GM15510 (cell line): ENCODE results near the gene RASA3.

ENCODE experiments used
- POLR2A ChIP-seq: IDR thresholded peaks from 3 replicates; pipeline ENCODE4 v1.6.1; 2011; ENCODE audit warnings: borderline replicate concordance; ENCODE audit not compliant: insufficient read length; ENCODE audit errors: extremely low read depth

Gene RASA3

DNA sequence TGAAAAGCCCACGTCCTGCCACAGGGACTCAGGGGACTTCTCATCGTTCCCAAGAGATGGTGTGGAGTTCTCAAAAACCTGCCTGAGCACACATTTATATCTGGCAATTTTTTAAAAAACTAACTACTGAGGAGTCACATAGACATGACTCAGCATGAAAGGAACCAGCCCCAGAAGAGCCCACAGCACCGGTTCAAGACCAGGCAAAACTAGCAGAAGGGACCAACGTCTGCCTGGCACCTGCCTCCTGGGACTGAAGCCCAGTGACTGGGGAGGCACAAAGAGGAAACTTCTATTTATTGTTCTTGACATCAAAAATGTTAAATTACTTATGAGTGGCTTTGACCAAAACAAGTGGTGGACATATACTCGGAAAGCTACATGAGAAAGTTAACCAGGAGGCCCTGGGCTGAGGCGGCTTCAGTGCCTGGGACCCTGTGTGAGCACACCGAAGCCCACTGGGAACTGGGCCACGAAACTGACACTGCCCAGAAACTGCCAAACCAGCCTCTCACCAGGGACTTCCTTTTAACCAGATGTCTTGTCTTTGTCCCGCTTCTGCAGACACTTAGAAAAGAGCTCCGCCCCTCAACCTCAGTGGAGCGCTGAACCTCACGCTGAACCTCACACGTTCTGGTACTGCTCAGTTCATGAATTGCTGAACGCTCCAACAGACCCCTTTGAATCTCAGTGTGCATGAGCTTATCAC, 184.2 kb downstream of the RASA3 start:
- TF ChIP-seq POLR2A = no peak

DNA sequence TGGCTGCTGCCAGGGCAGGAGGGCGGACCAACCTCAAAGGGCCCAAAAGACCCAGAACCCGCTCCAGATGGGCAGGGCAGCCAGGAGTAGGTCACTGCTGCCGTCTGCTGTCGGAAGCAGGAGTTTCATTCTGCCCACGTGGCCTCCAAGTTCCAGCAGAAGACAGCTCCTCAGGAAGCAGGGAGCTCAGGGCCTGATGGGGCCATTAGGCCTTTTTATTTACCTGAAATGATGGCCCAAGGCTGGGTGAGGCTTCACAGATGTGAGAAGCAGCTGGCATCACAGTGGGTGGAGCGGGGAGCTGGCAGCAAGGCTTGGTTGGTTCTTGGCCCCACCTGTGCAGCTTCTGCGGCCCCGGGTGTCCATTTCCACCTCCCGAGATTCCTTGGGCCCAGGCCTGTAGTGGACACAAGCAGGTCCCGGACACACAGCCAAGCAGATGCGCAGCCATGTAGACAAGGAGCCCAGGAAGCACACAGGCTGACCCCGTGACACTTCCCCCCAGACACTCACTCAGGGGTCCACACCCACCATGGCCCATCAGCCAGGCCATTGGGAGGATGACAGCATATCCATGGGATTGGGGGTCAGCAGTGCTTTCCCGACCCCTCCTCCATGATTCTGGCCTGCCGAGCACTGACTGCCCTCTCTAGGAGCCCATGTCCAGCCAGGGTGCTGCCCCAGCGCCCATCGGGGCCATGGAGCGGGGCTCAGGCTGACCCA, 185.0 kb downstream of the RASA3 start:
- no peak for TF ChIP-seq POLR2A

DNA sequence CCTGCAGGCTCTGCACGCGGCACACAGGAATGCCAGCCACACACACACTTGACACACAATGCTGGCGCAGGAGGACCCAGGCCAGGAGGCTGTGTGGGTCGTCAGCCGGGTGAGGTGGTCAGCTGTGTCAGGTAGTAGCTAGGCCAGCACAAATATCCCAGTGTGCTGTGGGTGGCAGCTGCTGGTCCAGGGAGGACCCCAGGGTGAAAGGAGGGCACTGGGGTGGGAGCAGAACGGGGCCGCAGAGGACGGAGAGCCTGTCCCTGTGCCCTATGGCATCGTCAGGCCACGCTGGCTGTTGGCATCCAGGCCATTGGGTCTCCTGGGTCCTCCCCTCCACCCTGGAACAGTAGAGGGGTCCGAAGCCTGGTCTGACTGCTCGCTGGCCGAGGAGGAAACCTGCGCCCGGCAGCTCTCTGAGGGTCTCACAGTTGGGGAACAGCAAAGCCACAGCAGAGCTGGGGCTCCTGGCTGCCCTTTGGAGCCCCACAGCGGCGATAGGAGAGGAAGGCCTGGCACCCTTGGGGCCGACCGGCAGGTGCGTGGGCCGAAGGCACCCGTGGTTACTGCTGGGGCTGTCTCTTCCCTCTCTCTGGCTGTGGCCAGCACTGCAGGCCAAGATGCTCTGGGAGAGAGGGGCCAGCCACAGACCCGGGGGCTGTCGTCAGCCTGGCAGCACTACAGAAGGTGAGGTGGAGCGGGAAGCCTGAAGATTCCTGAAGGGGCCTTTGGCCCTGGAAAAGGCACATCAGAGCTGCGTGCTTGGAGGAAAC, 185.8 kb downstream of the RASA3 start:
- no peak for TF ChIP-seq POLR2A

DNA sequence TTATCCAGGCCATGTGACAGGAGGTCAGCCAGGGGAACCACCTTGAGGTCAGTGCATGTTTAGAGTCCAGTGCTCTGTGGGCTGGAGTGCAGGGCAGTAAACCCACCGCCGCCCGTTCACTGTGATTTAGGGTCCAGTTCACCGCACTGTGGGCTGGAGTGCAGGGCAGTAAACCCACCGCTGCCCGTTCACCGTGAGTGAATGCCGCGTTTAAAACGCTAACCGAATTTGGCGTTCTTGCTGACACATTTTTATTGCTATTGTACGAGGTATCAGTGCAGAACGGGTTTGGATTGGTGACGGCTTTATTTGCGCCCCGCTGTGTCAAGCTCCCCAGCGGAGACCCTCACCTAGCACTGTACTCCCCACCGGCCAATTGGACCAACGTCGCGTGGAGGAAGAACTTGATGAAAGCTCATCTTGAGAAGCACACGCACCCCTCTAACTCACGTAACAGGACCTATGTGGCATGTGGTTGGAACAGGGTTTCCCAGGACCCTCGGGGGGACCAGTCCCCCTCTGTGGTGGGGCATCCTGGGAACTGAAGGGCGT, 186.5 kb downstream of the RASA3 start:
- TF ChIP-seq POLR2A = no peak

DNA sequence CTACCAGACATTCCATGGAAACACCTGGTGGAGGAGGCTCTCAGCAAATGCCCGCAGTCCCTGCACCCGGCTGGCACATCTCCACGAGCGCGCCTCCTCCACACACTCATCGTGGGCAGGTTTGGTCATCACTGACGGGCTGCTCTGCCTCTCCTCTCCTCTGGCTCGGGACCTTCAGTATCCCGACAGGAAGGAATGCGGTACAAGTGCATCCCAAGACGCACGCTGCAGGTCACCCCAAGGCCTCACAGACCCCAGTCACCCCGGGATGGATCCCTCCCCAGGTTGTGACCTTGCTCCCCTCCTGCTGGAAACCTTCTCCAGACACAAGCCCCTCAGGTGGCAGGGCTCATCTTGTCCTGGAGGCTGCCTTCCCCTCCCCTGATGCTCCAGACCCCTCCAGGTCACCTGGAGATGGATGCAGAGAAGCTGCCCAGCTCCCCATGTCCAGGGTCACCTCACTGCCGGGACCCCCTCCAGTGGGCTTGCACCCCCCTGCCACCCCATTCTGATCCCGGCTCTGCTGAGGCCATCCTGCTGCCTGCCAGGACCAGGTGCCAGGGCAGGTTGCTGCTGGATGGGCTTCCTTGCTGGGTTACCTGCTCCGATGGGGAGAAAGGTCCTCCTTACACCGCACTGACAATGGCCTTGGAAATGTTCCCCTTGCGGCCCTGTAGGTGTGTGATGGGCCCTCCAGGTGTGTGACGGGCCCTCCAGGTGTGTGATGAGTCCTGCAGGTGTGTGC, 188.4 kb downstream of the RASA3 start:
- TF ChIP-seq POLR2A = no peak

DNA sequence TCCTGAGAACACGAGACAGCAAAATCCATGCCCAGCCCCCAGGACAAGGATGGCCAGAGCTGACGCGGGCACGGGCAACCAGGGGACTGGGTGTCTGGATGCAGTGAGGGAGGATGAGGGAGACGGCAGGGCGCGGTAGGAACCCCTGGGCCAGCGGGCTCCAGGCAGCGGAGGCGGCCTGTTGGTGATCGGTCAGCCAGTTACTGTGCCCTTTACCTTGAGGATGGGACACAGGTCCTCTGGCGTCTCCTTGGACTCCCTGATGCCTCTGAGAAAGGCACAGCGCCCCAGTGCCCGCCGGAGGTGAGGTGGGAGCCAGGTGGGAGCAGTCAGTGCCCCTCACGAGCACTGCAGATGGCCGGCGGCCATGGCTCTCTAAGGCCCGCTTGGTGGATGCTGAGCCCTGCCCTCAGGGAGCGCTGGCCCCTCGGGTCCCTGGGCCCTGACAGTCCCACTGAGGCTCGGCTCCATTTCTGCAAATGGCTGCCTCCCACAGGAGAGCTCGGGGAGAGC, 189.8 kb downstream of the RASA3 start:
- no peak for TF ChIP-seq POLR2A

DNA sequence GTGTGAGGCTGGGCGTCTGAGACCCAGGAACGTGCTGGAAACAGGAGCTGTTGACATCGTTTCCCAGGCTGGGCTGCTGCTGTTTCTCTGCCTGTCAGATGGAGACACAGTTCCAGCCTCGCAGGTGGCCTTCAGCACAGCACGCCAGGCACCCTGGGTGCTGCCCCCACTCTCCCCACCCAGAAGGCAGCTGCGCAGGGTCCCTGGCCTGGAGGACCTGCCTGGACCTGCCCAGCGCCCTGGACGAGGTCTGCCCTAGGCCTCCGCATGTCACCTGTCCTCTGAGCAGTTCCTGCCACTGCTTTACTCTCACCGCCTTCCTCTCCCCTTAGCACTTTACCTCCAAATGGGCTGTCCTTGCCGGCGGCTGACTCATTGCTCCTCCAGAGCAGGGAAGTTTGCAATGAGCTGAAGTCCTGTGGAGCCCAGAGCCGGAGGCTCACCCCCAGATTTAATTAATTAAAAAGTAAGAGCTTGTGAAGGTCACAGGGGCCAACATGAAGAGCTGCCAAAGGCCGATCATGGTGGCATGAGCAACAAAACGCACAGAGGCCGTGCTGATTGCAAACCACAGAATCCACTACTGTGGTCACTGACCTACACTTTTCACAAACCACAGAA, 190.7 kb downstream of the RASA3 start:
- TF ChIP-seq POLR2A = no peak

DNA sequence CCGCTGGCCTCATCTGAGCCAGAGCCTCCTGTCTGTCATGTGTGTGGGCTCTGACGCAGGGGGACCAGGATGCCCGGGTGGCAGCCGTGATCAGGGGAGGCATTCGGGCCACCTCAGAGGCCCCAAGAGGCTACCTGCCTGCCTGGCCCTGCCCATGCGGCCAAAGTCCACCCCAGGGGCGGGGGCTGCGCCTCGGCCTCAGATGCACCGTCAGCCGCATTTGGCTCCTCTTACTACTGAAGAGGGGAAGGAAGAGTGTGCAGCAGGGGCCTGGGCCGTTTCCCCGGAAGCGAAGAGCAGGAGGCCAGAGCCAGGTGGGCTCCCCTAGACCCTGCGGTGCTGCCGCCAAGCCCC, 192.5 kb downstream of the RASA3 start:
- TF ChIP-seq POLR2A = no peak

DNA sequence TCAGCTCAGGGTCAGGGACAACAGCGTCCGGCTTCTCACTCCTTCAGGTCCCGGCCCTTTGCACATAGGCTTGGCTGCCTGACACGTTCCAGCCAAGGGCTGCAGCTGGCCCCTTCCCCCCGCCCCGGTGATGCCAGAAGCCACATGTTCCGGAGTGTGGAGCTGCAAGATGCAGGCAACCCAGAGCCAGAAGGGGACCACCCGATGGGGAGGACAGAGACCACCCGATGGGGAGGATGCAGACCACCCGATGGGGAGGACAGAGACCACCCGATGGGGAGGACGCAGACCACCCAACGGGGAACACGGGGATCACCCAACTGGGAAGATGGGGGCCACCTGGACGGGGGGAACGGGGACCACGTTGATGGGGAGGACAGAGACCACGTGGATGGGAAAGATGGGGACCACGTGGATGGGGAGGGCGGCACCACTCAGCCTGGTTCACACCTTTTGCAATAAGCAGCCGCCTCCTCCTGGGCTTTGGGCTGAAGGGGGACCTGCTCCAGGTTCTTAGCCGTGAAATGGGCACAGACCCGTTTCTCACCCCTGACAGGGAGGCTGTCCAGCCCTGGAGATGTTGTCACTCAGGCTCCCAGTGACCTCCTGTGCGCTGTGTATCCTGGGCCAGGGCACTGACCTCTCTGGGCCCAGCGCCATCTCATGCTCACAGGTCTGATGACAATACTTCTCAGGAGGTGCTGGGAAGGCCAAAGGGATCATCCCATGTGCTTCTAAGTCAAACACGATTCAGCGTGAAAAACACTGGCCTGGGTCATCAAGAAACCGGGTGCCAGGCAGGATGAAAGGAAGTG, 193.1 kb downstream of the RASA3 start:
- no peak for TF ChIP-seq POLR2A

DNA sequence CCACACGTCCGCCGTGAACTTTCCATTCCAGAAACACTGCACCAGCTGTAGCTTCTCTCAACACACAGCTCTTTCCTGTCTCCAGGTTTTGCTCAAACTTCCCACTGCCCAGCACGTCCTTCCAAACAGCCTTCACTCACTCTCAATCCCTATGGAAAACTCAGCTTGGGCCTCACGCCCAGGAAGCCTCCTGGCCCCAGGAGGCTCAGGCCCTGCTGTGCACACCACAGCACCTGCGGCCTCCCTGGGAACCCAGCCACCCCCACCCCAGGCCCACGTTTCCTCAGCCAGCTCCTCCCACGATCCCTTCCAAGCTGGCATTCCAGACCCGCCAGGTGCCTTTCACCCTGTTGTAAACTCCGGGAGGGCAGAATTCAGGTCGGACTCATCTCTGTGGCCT, 193.7 kb downstream of the RASA3 start:
- TF ChIP-seq POLR2A = no peak

DNA sequence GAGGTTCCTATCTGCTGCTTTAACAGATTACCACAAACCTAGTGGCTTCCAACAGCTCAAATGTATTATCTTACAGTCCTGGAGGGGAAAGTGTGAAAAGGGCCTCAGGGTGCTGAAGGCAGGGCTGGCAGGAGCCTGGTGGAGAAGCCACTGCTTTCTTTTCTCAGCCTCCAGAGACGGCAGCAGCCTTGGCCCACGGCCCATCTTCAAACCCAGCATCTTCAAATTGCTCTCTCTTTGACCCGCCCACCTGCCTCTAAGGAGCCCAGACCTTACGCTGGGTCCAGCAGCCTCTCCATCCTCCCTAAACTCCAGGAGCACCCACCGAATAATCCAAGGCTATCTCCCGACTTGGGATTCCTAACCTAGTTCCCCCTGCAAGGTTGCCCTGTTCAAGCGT, 194.2 kb downstream of the RASA3 start:
- TF ChIP-seq POLR2A = no peak

DNA sequence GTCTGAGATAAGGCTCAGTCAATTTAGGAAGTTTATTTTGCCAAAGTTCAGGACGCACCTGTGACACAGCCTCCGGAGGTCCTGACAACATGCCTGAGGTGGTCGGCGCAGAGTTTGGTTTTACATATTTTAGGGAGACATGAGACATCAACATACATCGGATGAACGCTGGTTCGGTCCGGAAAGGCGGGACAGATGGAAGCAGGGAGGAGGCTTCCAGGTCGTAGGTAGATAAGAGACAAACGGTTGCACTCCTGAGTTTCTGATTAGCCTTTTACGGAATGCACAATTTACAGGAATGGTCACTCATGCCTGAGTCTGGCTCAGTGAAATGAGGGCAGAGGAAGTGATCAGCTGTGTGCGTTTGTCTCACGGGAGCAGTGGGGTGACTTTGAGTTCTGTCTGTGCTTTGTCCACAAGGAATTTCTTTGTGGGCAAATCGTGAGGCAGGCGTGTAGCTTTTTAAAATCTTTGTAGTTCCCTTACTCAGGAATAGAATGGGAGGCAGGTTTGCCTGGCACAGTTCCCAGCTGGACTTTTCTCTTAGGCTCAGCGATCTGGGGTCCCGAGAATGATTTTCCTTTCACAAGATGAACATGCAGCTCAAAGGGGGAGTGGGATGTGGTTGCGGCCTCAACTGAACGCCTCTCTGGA, 194.8 kb downstream of the RASA3 start:
- TF ChIP-seq POLR2A = no peak

DNA sequence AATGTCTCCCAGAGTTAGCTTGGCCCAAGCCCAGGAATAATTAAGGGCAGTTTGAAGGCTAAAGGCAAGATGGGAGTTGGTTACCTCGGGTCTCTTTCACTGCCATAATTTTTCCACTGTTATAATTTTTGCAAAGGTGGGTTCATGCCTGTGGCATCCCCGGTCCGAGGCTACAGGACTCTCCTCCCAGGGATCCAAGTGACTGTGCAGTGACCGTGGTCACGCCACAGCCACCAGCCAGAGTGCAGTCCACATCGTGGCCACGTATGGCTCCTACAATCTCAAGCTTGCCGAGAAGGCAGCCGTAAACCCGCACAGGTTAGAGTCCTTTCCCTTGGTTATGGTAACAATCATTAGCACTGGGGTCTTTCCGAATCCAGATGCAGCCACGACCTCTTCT, 195.3 kb downstream of the RASA3 start:
- TF ChIP-seq POLR2A = no peak
